ENCODE data around the gene OSBPL3. TPM values are rescaled to one million over a fixed set of nuclear protein-coding genes. Genes with fewer than 3 reads are reported as not detected.

The OSBPL3 gene
- polyA plus RNA-seq, 1 donor from 2014 or later = 0.26 TPM

DNA sequence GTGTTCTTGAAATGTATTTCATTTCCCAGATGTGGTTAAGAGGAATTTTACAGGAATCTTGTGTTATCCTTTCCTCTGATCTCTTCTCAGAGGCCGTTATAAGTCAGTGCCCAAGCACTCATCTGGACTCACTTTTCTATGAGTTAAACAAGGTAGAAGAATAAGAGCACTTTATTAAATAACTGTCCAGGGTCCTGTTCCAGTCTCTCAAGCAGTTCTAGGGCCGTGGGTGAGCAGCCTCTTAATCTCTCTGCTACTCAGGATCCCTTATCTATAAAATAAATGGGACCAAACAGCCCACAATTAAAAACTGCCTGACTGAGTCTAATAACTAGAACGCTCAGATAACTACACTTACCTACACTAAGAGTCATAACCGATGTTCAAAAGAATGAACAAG is 111.2 kb downstream of the OSBPL3 start:
- Histone ChIP-seq H3K27me3 (ENCODE audit: insufficient read depth, low read depth, low read length) (no peaks in the 10 kb centered on the region), H3K4me3 (ENCODE audit: low read length) (no peak overlapping the region), H3K27ac (ENCODE audit: low read length) (no peak overlapping the region), H3F3A (ENCODE audit: insufficient read depth, low read length, poor library complexity, severe bottlenecking) (no peaks in the 10 kb centered on the region), H3K79me2 (replicated peaks; ENCODE audit: insufficient read depth, low read length) (no peaks in the 10 kb centered on the region), H3K9ac (ENCODE audit: low read length) (no peak overlapping the region), H3K4me2 (ENCODE audit: low read length) (no peak overlapping the region), H3K9me2 (ENCODE audit: insufficient read depth, low read length) (no peaks in the 10 kb centered on the region), H3K36me3 (ENCODE audit: insufficient read depth, low read length) (no peaks in the 10 kb centered on the region), H4K20me1 (ENCODE audit: insufficient read depth) (no peaks in the 10 kb centered on the region), H2AFZ (ENCODE audit: low read depth, low read length) (no peak overlapping the region), H3K9me3 (ENCODE audit: low read length) (no peaks in the 10 kb centered on the region)
- TF ChIP-seq TAF1 (IDR thresholded peaks at IDR 0.05; ENCODE audit: low read depth) = no peak
- TF ChIP-seq SMC3 (conservative IDR thresholded peaks at IDR 0.05; ENCODE audit: poor library complexity) = no peak
- TF ChIP-seq EP300 (conservative IDR thresholded peaks at IDR 0.05; ENCODE audit: poor library complexity, severe bottlenecking) = no peak

DNA sequence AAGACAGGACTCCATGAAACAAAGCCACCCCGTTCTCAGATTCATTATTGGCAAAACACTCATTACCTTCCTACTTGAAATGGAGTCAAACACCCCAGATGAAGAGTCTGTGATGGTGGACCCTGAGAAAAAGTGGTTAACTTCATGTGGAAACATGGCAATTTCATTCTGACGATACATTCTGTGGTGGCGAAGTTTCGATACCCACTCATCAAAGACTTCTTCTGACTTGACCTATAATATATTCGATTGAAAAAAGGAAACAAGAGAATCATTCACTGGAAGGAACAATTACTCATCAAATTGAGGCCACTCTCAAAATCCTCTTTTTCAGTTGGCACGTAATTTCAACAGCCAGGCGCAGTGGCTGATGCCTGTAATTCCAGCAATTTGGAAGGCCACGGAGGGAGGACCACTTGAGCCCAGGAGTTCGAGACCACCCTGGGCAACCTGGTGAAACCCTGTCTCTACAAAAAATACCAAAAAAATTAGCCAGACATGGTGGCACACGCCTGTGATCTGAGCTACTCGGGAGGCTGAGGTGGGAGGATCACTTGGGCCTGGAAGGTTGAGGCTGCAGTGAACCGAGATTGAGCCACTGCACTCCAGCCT is 113.9 kb downstream of the OSBPL3 start:
- H3K9me3 ChIP-seq (ENCODE audit: low read length) = no peaks in the 10 kb centered on the region
- no peak overlapping the region for H3K4me3 ChIP-seq (ENCODE audit: low read length)
- TF ChIP-seq MXI1 (conservative IDR thresholded peaks at IDR 0.05; ENCODE audit: poor library complexity, severe bottlenecking) = no peak
- TF ChIP-seq, protein P1, sequence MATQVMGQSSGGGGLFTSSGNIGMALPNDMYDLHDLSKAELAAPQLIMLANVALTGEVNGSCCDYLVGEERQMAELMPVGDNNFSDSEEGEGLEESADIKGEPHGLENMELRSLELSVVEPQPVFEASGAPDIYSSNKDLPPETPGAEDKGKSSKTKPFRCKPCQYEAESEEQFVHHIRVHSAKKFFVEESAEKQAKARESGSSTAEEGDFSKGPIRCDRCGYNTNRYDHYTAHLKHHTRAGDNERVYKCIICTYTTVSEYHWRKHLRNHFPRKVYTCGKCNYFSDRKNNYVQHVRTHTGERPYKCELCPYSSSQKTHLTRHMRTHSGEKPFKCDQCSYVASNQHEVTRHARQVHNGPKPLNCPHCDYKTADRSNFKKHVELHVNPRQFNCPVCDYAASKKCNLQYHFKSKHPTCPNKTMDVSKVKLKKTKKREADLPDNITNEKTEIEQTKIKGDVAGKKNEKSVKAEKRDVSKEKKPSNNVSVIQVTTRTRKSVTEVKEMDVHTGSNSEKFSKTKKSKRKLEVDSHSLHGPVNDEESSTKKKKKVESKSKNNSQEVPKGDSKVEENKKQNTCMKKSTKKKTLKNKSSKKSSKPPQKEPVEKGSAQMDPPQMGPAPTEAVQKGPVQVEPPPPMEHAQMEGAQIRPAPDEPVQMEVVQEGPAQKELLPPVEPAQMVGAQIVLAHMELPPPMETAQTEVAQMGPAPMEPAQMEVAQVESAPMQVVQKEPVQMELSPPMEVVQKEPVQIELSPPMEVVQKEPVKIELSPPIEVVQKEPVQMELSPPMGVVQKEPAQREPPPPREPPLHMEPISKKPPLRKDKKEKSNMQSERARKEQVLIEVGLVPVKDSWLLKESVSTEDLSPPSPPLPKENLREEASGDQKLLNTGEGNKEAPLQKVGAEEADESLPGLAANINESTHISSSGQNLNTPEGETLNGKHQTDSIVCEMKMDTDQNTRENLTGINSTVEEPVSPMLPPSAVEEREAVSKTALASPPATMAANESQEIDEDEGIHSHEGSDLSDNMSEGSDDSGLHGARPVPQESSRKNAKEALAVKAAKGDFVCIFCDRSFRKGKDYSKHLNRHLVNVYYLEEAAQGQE (IDR thresholded peaks at IDR 0.05; ENCODE audit: borderline replicate concordance) = no peak
- no peak for TF ChIP-seq EP300 (conservative IDR thresholded peaks at IDR 0.05; ENCODE audit: poor library complexity, severe bottlenecking)
- no peak for TF ChIP-seq RAD21 (conservative IDR thresholded peaks at IDR 0.05)
- no peak for TF ChIP-seq POLR2AphosphoS5 (IDR thresholded peaks at IDR 0.05)
- no peak for TF ChIP-seq TAF1 (IDR thresholded peaks at IDR 0.05; ENCODE audit: low read depth)
- no peak for TF ChIP-seq EZH2 (IDR thresholded peaks at IDR 0.05; ENCODE audit: borderline replicate concordance, insufficient read depth, low read length, poor library complexity, severe bottlenecking)
- H3K27me3 ChIP-seq (ENCODE audit: insufficient read depth, low read depth, low read length) = no peaks in the 10 kb centered on the region
- no peaks in the 10 kb centered on the region for H3K36me3 ChIP-seq (ENCODE audit: insufficient read depth, low read length)
- no peaks in the 10 kb centered on the region for H3F3A ChIP-seq (ENCODE audit: insufficient read depth, low read length, poor library complexity, severe bottlenecking)
- no peak overlapping the region for H3K4me2 ChIP-seq (ENCODE audit: low read length)
- no peak overlapping the region for H3K27ac ChIP-seq (ENCODE audit: low read length)
- no peaks in the 10 kb centered on the region for H3K9me2 ChIP-seq (ENCODE audit: insufficient read depth, low read length)
- H2AFZ ChIP-seq (ENCODE audit: low read depth, low read length) = no peak overlapping the region
- no peaks in the 10 kb centered on the region for H4K20me1 ChIP-seq (ENCODE audit: insufficient read depth)
- H3K79me2 ChIP-seq (replicated peaks; ENCODE audit: insufficient read depth, low read length) = no peaks in the 10 kb centered on the region
- no peak overlapping the region for H3K9ac ChIP-seq (ENCODE audit: low read length)

DNA sequence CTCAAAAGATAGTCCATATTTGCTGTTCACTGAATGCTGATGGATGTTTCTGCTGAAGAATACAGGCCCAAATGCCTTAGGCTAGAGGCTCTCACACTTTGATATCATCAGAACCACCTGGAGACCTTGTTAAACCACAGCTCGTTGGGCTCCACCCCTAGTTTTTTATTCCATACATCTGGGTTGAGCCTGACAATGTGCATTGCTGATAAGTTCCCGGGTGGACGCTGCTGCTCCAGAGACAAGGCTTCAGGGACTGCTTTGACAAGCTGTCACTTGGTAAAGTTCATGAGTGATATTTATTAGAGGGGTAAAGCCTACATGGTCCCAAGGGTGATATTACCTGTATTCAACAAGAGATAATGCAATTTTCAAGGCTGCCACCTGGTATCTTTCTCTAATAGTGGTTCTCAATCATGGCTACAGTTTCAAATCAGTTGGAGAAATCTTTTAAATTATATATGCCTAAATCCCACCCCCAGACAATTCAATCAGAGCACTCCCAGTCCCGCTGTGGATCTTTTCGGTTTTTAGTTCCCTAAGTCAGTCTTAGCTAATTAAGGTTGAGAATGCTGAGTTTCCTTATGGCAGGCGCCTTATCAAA is 115.7 kb downstream of the OSBPL3 start:
- Histone ChIP-seq H3K9ac (ENCODE audit: low read length) (no peak overlapping the region), H3K27ac (ENCODE audit: low read length) (no peak overlapping the region), H3K27me3 (ENCODE audit: insufficient read depth, low read depth, low read length) (no peaks in the 10 kb centered on the region), H3K79me2 (replicated peaks; ENCODE audit: insufficient read depth, low read length) (no peaks in the 10 kb centered on the region), H3K9me3 (ENCODE audit: low read length) (no peaks in the 10 kb centered on the region), H3K9me2 (ENCODE audit: insufficient read depth, low read length) (no peaks in the 10 kb centered on the region), H3K4me2 (ENCODE audit: low read length) (no peak overlapping the region), H3F3A (ENCODE audit: insufficient read depth, low read length, poor library complexity, severe bottlenecking) (no peaks in the 10 kb centered on the region), H2AFZ (ENCODE audit: low read depth, low read length) (no peak overlapping the region), H4K20me1 (ENCODE audit: insufficient read depth) (no peaks in the 10 kb centered on the region), H3K4me3 (ENCODE audit: low read length) (no peak overlapping the region), H3K36me3 (ENCODE audit: insufficient read depth, low read length) (no peaks in the 10 kb centered on the region)
- TF ChIP-seq EP300 (conservative IDR thresholded peaks at IDR 0.05; ENCODE audit: poor library complexity, severe bottlenecking) (peak; percentile 92), MXI1 (conservative IDR thresholded peaks at IDR 0.05; ENCODE audit: poor library complexity, severe bottlenecking) (no peak), POLR2AphosphoS5 (IDR thresholded peaks at IDR 0.05) (peak; percentile 95), EZH2 (IDR thresholded peaks at IDR 0.05; ENCODE audit: borderline replicate concordance, insufficient read depth, low read length, poor library complexity, severe bottlenecking) (no peak), RAD21 (conservative IDR thresholded peaks at IDR 0.05) (no peak), SMC3 (conservative IDR thresholded peaks at IDR 0.05; ENCODE audit: poor library complexity) (no peak), TAF1 (IDR thresholded peaks at IDR 0.05; ENCODE audit: low read depth) (no peak)
- TF ChIP-seq, protein P1 (IDR thresholded peaks at IDR 0.05; ENCODE audit: borderline replicate concordance) = no peak
- TF ChIP-seq, protein P2, sequence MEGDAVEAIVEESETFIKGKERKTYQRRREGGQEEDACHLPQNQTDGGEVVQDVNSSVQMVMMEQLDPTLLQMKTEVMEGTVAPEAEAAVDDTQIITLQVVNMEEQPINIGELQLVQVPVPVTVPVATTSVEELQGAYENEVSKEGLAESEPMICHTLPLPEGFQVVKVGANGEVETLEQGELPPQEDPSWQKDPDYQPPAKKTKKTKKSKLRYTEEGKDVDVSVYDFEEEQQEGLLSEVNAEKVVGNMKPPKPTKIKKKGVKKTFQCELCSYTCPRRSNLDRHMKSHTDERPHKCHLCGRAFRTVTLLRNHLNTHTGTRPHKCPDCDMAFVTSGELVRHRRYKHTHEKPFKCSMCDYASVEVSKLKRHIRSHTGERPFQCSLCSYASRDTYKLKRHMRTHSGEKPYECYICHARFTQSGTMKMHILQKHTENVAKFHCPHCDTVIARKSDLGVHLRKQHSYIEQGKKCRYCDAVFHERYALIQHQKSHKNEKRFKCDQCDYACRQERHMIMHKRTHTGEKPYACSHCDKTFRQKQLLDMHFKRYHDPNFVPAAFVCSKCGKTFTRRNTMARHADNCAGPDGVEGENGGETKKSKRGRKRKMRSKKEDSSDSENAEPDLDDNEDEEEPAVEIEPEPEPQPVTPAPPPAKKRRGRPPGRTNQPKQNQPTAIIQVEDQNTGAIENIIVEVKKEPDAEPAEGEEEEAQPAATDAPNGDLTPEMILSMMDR (IDR thresholded peaks at IDR 0.05; ENCODE audit: poor library complexity, severe bottlenecking) = no peak

Data from neural cell (in vitro differentiated cells).